OCI-LY1 (cell line): Measurements from ENCODE around the gene ALDH1A2.

Experiments used
- CTCF ChIP-seq: fragments of 200-600 bp; sonication (generic), shearing (Covaris generic); IDR thresholded peaks from 2 replicates; pipeline ENCODE4 v1.5.1; 2017; ENCODE audit warnings: mild to moderate bottlenecking, antibody characterized with exemption, low read length, moderate library complexity, mixed read lengths
- EZH2 ChIP-seq: fragments of 200-600 bp; sonication (generic), shearing (Covaris generic); IDR thresholded peaks from 2 replicates; pipeline ENCODE4 v1.8.0; 2017; ENCODE audit warnings: borderline replicate concordance, mixed run types, mild to moderate bottlenecking, antibody characterized with exemption, low read length, moderate library complexity, mixed read lengths

GRCh38 chr15:57932348-57932747 lies 133.2 kb downstream of the ALDH1A2 start:
- no peak for TF ChIP-seq CTCF
- no peak for TF ChIP-seq EZH2
